Measurements from ENCODE around the gene EEF2KMT.
A peak's percentile ranks its signal among the peaks of the same experiment; 100 is the strongest.

Gene EEF2KMT

DNA sequence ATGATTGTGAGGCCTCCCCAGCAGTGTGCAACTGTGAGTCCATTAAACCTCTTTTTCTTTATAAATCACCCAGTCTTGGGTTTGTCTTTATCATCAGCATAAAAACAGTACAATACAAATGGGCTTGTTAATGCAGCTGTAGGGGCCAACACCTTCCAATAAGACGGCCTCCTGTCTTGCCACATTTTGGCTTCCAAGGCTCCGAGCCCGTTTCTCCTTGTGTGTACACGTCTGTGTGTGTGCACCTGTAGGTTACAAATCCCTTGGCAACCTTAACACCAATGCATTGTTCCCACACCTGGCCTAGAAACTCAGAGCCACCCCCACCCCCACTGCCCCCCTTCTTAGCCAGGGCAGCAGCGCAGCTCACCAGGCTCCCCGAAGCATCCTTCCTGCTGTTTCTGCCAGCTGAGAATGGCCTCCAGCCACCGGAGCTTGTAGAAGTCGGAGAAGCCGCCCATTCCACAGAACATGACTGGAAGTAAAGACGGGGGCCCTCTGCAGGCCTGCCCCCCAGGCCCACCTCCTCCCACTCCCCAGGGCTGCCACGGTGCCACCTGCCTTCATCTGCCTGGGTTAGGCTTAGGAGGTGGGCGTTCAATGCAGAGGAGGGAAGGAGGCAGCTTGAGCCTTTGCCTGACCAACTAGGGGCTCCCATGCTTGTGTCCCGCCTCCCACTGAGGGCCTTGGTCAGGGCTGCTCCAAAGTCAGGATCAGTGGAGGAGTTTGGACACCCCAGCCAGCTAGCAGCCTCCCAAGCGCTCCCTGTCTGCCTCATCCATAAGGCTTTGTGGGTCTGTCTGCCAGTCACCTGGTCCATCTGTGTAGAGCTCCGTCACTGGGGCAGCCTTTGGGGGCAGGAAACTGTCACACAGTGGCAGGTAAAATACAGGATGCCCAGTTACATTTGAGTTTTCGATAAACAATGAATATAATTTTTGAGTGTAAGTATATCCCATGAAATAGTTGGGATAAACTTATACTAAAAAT lies 42.4 kb downstream of the EEF2KMT start:
- TF ChIP-seq, protein P1, sequence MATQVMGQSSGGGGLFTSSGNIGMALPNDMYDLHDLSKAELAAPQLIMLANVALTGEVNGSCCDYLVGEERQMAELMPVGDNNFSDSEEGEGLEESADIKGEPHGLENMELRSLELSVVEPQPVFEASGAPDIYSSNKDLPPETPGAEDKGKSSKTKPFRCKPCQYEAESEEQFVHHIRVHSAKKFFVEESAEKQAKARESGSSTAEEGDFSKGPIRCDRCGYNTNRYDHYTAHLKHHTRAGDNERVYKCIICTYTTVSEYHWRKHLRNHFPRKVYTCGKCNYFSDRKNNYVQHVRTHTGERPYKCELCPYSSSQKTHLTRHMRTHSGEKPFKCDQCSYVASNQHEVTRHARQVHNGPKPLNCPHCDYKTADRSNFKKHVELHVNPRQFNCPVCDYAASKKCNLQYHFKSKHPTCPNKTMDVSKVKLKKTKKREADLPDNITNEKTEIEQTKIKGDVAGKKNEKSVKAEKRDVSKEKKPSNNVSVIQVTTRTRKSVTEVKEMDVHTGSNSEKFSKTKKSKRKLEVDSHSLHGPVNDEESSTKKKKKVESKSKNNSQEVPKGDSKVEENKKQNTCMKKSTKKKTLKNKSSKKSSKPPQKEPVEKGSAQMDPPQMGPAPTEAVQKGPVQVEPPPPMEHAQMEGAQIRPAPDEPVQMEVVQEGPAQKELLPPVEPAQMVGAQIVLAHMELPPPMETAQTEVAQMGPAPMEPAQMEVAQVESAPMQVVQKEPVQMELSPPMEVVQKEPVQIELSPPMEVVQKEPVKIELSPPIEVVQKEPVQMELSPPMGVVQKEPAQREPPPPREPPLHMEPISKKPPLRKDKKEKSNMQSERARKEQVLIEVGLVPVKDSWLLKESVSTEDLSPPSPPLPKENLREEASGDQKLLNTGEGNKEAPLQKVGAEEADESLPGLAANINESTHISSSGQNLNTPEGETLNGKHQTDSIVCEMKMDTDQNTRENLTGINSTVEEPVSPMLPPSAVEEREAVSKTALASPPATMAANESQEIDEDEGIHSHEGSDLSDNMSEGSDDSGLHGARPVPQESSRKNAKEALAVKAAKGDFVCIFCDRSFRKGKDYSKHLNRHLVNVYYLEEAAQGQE (IDR thresholded peaks at IDR 0.05; ENCODE audit: insufficient read depth in 1 of 2, low read depth in 2 of 2, low read length in 2 of 2) = no peak
- no peak for TF ChIP-seq POLR2AphosphoS5 (IDR thresholded peaks at IDR 0.05; ENCODE audit: low read depth, low read length)
- TF ChIP-seq TAF1 (IDR thresholded peaks at IDR 0.05; ENCODE audit: borderline replicate concordance, insufficient read depth, low read length) = no peak
- no peak for TF ChIP-seq SIN3A (IDR thresholded peaks at IDR 0.05; ENCODE audit: borderline replicate concordance, insufficient read depth, low read length)
- TF ChIP-seq FOXP2 (optimal IDR thresholded peaks at IDR 0.05; ENCODE audit: borderline replicate concordance, extremely low read depth, extremely low read length, insufficient read depth) = no peak

DNA sequence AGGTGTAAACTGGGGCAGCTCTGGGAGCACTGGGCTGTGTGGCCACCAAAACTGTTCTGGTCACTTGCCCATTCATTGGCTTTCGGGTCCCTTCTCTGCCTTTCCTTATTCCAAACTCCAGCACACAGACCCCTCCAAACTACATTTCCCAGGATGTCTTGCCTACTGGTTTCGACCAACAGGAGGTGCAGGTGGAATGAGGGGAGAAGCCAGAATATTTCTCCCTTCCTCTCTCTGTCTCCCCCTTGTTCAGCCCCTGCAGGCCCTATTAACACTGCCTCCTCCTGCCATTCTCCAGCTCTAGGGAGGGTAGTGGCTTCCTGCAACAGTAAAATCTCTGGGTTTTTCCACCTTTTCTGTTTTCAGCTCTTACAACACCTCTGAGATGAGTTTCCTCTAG lies 50.7 kb downstream of the EEF2KMT start:
- TF ChIP-seq SIN3A (IDR thresholded peaks at IDR 0.05; ENCODE audit: borderline replicate concordance, insufficient read depth, low read length) (no peak), POLR2AphosphoS5 (IDR thresholded peaks at IDR 0.05; ENCODE audit: low read depth, low read length) (no peak)

DNA sequence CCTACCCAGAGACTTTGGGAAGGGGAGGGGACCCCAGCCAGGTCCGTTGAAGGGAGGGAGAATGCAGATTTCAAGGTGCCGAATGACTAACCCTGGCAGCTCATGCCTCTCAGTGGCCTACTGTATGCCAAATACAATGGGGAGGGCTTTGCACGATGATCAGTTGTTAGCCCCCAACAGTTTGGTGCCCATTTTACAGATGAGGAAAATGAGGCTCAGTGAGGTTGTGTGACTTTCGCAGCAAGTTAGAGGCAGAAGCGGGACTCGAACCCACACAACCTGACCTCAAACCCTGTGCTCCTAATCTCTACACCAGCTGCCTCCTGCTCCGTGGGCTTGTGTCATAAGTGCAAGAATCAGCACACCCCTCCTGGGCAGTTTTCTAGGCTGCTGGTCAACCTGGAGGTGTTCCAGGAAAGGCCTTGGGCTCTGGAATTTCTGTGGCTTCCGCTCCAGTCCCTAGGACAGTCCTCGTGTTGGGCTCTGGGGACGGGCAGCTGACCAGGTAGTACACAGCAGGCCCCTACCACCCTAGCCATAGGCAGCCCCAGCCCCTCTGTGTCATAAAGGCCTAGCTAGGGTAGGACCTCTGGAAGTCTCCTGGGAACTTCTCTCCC lies 52.0 kb downstream of the EEF2KMT start:
- no peak for TF ChIP-seq FOXP2 (optimal IDR thresholded peaks at IDR 0.05; ENCODE audit: borderline replicate concordance, extremely low read depth, extremely low read length, insufficient read depth)
- no peak for TF ChIP-seq TAF1 (IDR thresholded peaks at IDR 0.05; ENCODE audit: borderline replicate concordance, insufficient read depth, low read length)
- TF ChIP-seq POLR2AphosphoS5 (IDR thresholded peaks at IDR 0.05; ENCODE audit: low read depth, low read length) = no peak
- TF ChIP-seq SIN3A (IDR thresholded peaks at IDR 0.05; ENCODE audit: borderline replicate concordance, insufficient read depth, low read length) = no peak
- TF ChIP-seq, protein P1 (IDR thresholded peaks at IDR 0.05; ENCODE audit: insufficient read depth in 1 of 2, low read depth in 2 of 2, low read length in 2 of 2) = no peak

DNA sequence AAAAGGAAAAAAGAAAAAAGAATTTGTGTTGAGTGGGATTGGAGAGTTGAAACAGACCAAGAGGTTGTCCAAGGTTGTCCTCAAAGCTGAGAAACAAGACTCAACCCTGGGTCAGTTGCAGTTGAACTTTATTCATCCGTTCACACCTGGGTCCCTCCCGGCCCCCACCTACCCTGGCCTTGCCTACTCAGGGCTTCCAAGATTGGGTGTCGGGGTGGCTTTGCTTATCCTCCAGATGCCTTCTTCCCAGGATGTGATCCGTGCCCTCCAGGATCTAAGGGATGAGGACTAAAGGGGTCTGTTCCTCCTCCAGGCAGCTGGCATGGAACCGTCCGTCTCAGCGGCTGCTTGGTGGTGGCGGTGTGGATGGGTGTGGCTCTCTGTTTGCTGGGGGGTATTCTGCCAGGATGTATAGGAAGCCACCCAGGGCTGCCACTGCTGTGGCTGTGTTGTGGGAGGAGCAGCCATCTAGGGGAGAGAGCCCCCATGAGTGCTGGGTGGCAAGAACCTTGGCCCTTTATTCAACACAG lies 53.5 kb downstream of the EEF2KMT start:
- TF ChIP-seq SIN3A (IDR thresholded peaks at IDR 0.05; ENCODE audit: borderline replicate concordance, insufficient read depth, low read length) (no peak), FOXP2 (optimal IDR thresholded peaks at IDR 0.05; ENCODE audit: borderline replicate concordance, extremely low read depth, extremely low read length, insufficient read depth) (no peak)

DNA sequence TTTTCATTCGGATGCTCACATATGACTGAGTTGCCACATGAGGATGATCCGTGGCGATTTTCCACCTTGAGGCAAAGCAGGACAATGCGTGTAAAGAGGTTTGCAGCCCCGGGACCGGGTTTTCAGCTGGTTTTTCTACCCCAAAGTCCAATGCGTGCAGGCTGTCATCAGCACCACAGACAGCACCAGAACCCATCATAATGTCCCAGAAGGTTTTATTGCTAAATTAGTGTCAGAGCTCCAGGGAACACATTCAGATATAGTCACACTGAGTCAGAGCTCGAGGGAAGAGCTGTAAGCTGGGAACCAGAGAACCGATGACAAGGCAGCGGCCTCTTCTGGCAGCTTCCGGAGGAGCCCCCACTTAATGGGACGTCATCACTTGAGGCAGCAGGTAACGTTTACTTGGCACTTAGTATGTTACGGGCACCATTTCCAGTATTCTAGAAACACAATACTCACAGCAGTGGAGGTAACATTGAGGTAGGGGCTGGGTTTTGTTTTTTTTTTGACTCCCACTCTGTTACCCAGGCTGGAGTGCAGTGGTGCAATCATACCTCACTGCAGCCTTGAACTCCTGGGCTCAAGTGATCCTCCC lies 54.9 kb downstream of the EEF2KMT start:
- TF ChIP-seq, protein P1 (IDR thresholded peaks at IDR 0.05; ENCODE audit: insufficient read depth in 1 of 2, low read depth in 2 of 2, low read length in 2 of 2) = peak in 1 of 2 experiments; percentile 79; a peak in 2 of 4 replicates
- no peak for TF ChIP-seq TAF1 (IDR thresholded peaks at IDR 0.05; ENCODE audit: borderline replicate concordance, insufficient read depth, low read length)

All from PFSK-1 (cell line).